HG03520 (cell line): ENCODE measurements around the gene SLC25A12.
"Not testable (repeated sequence)": the region's sequence is repeated elsewhere in the genome, so short reads cannot be mapped to it uniquely, and the experiment has no call there.

Source experiments
- ATAC-seq: cut with Tn5 transposase; IDR thresholded peaks from one replicate; pipeline ENCODE4 v1.9.1; 2021; ENCODE audit warnings: mild to moderate bottlenecking, moderate library complexity; ENCODE audit not compliant: unreplicated experiment

SLC25A12 gene

DNA sequence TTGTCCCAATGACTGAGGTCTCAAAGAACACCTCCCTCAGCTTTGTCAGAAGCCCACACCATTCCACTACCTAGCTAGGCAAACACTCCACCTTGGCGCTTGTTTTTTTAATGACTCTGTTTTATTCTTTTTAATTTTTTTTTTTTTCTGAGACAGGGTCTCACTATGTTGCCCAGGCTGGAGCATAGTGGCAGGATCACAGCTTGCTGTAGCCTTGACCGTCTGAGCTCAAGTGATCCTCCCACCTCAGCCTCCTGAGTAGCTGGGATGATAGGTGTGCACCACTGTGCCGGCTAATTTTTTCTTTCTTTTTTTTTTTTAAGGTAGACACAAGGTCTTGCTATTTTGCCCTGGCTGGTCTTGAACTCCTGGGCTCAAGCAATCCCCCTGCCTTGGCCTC is 101.9 kb downstream of the SLC25A12 start:
- no peak for ATAC-seq

GRCh38 chr2:171791361-171791760 is 102.7 kb downstream of the SLC25A12 start:
- ATAC-seq = no peak

GRCh38 chr2:171789956-171790355 is 104.1 kb downstream of the SLC25A12 start:
- ATAC-seq = no peak

DNA sequence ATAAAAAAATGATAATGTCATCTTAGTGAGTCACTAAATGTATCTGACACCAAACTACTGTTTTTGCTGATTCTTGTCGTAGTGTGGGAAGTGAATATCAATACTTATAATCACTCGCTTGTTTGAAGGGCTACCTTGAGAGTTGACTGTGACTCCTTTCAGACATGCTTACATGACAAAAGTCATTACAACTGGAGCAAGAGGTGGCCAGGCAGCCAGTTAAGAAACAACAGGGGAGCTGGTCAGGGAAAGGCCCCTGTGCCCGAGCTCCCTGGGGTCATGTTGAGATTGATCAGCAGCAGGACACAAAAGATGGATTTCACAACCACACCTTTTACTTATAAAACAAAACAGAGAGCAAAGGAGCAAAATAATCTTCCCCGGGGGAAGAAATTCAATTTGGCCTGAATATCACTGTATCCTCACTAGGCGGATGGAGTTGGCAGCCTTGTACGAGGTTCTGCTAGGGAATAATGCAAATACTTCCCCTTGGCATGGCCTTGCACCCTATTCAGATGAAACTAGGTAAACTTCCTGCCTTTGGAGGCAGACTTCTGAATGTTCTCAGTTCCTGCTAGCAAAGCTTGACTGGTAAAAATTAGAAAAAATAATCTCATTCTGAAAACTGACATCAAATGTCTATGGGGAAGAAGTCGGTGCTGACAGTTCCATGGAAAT is 105.6 kb downstream of the SLC25A12 start:
- no peak for ATAC-seq

- ATAC-seq = no peak
Observed at GRCh38 chr2:171787333-171788072, 106.5 kb downstream of the SLC25A12 start.

- no peak for ATAC-seq
Observed at GRCh38 chr2:171785450-171785849, 108.6 kb downstream of the SLC25A12 start.

DNA sequence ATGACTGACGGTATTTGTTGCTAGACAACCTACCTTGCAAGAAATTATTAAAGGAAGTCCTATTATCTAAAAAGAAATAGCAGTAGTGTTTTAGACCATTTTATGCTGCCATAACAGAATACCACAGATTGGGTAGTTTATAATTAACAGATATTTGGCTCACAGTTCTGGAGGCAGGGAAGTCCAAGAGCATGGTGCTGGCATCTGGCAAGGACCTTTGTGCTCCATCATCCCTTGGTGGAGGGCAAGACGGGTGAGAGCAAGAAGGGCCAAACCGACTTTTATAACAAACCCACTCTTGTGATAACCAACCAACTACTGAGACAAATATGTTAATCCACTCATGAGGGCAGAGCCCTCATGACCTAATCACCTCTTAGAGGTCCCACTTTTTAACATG is 115.5 kb downstream of the SLC25A12 start:
- no peak for ATAC-seq

DNA sequence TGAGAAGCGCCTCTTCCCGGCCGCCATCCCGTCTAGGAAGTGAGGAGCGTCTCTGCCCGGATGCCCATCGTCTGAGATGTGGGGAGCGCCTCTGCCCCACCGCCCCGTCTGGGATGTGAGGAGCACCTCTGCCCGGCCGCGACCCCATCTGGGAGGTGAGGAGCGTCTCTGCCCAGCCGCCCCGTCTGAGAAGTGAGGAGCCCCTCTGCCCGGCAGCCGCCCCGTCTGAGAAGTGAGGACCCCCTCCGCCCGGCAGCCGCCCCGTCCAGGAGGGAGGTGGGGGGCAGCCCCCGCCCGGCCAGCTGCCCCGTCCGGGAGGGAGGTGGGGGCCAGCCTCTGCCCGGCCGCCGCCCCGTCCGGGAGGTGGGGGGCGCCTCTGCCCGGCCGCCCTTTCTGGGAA is 119.5 kb downstream of the SLC25A12 start:
- ATAC-seq = not testable (repeated sequence)

DNA sequence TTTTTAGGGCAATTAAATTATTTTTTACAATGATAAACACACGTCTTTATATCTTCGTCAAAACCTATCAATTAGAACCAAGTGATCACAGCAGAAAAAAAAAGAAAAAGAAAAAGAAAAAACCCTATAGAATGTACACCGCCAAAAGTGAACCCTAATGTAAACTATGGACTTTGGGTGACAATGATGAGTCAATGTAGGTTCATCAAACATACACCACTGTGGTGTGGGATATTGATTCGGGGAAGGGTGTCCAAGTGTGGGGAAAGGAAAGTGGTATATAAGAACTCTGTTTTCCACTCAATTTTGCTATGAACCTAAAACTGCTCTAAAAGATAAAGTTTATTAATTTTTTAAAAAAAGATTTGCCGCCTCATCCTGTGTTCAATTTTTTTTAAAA is 121.7 kb downstream of the SLC25A12 start:
- ATAC-seq = no peak

DNA sequence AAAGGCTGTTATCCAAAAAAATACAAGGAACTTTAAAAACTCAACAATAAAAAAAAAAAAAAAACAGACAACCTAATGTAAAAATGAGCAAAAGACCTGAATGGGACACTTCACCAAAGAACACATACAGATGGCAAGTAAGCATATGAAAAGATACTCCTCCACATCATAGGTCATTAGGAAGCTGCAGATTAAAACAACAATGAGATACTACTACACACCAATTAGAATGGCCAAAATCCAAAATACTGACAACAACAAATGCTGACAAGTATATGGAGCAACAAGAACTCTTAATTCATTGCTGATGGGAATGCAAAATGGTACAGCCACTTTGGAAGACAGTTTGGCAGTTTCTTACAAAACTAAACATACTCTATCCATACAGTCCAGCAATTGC is 122.6 kb downstream of the SLC25A12 start:
- ATAC-seq = no peak

GRCh38 chr2:171763602-171764001 is 130.4 kb downstream of the SLC25A12 start:
- no peak for ATAC-seq

GRCh38 chr2:171762879-171763573 is 131.0 kb downstream of the SLC25A12 start:
- no peak for ATAC-seq

- not testable (repeated sequence) for ATAC-seq
Observed at GRCh38 chr2:171761176-171761575, 132.9 kb downstream of the SLC25A12 start.

DNA sequence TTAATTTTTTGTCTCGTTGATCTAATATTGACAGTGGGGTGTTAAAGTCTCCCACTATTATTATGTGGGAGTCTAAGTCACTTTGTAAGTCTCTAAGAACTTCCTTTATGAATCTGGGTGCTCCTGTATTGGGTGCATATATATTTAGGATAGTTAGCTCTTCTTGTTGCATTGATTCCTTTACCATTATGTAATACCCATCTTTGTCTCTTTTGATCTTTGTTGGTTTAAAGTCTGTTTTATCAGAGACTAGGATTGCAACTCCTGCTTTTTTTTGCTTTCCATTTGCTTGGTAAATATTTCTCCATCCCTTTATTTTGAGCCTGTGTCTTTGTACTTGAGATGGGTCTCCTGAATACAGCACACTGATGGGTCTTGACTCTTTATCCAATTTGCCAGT is 135.3 kb downstream of the SLC25A12 start:
- not testable (repeated sequence) for ATAC-seq

DNA sequence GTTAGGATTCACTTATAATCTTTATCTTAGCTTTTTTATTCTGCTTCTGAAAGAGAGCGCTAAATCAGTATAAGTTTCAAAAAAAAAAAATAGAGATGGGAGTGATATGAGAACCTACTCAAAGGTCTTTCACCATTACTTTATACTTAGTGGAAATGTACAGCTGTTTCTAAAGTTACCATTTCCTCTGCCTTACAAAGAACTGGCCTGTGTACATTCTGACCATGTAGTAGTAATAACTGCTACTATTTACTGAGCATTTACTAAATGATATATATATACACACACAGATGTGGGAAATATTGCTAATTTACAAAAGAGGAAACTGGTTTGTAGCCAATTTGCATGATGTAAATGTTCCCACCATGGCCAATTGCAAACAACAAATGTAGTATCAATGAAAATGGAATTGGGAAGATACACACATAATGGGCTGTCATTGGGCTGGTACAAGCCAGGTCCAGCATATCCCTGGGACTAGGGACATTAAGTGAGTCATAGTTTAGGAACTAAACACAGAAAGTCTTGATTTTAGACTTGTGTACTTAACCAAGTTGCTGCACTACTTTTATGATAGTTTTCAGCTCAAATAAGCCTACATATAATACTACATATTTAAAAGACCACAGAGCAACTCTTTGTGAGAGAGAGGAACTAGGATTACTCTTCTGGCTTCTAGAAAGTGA is 139.6 kb downstream of the SLC25A12 start:
- no peak for ATAC-seq

GRCh38 chr2:171747371-171747770 is 146.7 kb downstream of the SLC25A12 start:
- no peak for ATAC-seq

DNA sequence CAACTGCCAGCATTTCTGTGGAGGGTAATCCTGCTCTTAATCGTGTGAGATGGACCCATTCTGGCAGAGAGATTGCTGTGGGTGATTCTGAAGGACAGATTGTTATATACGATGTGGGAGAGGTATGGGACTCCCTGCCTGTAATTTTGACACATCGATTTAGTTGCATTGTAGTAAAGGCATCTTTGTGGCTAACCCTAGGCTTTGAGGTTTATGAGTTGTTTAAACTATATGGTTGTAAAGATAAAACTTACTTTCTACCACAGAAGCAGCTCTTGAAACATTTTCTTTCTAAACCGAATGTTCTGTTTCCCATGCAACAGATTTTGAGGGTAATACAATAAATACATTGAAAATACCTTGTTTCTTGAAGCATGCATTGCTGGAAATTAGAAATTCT is 148.2 kb downstream of the SLC25A12 start:
- no peak for ATAC-seq

DNA sequence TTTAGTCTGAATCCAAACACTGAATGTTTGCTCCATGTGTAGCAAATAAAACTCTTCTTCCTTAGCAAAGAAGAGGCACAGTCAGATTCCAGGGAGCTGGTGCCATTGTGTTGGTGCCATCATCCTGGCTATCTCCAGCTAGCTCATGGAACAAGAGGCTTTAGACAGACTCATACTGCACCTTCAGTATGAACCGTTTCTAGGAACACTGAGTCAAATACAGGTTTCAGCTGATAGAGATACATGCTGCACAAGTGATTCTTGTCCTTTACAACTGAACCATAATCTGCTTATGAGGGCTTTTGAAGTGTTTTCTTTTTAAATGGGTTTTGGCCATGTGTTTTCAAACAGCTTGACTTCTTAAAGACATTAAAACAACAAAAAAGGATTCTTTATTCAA is 148.9 kb downstream of the SLC25A12 start:
- ATAC-seq = no peak

GRCh38 chr2:171742760-171743159 is 151.3 kb downstream of the SLC25A12 start:
- ATAC-seq = no peak

DNA sequence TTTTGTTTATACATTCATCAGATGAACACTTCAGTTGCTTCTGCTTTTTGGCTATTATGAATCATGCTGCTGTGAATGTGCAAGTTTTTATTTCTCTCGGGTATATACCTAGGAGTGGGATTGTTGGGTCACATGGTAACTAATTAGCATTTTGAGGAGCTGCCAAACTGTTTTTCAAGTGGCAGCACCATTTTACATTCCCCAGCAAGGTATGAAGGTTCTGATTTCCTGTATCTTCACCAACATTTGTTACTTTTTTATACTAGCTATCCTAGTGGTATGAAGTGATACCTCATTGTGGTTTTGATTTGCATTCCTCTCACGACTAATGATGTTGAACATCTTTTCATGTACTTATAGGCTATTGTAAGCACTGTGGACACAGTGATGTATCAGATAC is 152.9 kb downstream of the SLC25A12 start:
- ATAC-seq = no peak

DNA sequence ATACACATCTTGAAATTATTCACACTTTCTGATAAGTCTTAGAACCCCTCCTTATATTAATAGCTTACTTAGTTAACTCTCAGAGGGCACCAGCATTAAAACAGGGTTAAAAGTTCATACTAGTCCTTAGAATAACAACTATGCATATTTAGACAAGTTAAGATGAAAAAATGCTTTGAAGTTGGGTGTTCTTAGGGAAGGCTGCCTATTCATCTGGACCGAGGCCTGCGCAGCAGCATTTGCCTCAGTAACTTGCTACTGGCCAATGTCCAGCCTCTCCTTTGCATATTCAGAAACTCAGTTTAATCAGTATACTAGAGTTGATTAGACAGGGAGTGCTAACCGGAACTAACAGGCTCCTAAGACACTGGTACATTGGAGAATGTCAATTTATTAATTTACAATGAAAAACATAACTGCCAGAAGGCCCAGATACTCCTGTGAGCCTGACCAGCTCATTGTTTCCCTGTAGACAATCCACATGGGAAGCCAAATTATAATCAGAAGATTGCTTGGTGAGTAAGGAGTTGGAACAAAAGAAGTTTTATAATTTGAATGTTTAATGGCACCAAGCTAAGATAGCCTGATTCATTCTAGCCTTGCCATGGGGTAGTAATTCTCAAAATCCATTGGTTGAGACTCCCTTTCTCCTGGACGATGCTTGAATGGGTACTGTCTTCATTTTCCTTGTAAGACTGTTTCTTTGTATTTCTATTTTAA is 157.9 kb downstream of the SLC25A12 start:
- ATAC-seq = no peak
